ENCODE measurements around the gene C11orf16.
"Not testable (repeated sequence)": the region's sequence is repeated elsewhere in the genome, so short reads cannot be mapped to it uniquely, and the experiment has no call there.

The C11orf16 gene

GRCh38 chr11:8934742-8935488 lies 2.2 kb upstream of the C11orf16 start:
- DNase-seq, result no peak

DNA sequence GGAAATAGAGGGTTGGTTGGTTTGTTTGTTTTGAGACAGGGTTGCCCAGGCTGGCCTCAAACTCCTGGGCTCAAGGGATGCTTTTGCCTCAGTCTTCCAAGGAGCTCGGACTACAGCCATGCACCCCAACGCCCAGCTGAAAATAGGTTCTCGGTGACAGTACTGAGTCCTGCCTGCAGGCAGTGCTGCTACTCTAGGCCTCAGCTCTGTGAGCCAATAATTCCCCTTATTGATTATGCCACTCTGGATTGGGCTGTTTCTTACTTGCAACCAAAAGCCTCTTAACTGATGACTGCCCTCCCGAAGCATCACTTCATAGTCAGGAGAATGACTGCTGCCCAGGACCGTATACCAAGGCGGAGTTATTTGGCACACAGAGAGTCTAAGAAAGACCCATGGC lies 1.2 kb upstream of the C11orf16 start:
- DNase-seq, result no peak

- no peak for DNase-seq
Measured at GRCh38 chr11:8930456-8931175, 2.1 kb downstream of the C11orf16 start.

DNA sequence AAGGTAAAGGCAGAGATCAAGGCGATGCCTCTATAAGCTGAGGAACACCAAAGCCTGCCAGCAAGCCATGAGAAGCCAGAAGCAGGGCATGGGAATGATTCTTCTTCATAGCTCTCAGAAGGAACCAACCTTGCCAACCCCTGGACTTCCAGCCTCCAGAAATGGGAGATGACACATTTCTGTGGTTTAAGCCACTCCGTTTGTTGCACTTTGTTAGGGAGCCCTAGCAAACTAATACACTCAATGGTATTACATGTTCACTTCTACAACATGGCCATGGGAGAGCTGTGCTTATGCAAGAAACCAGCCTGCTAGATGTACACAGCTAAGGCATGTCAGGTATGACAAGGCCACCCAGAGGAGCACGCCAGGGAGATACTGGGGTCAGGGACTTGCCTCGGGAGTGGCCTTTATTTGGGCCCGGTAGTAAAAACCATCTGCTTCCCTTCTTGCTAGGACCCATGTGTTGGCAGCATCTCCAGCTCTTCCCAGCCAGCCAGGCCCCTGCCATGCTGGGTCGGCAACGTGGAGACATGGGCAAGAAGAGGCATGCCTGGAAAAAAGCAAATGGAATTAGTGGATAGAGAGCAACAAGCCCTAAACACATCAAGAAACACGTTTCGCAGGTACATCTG lies 3.6 kb downstream of the C11orf16 start:
- no peak for DNase-seq

DNA sequence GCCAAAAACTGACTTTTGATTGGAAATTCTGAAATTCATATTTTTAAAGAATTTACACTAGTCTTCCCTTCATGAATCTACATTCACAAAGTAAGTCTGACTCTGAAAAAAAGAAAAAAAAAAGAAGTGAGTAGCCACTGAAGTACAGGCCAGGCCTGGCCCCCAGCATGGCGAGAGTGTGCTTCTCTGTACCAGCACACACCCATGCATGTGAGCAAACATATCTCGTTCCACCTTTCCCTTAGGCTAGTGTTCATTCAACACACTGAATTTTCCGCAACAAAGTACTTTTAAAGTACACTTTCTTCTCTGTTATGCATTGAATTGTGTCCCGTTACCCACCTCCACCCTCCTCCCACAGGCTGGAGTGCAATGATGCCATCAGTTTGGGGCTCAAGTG lies 4.5 kb downstream of the C11orf16 start:
- DNase-seq, result no peak

GRCh38 chr11:8927233-8927632 lies 5.5 kb downstream of the C11orf16 start:
- DNase-seq, result no peak

DNA sequence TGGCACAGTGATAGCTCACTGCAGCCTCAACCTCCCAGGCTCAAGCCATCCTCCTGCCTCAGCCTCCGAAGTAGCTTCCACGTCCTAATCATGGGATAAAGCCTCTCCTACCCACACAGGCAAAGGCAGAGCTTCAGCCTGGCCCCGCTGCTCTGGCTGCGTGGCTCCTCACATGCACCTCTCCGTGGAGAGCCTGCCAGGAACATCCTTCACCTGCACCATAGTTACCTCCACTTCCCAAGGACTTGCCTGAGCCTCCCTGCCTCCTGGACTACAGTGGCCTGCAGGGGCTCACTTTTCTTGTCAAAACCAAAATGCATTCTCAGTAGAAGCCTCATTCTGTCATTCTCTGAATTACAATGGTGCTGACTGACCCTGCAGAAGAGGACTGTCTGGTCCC lies 6.5 kb downstream of the C11orf16 start:
- DNase-seq, result no peak

GRCh38 chr11:8925711-8926110 lies 7.0 kb downstream of the C11orf16 start:
- DNase-seq, result no peak

GRCh38 chr11:8922691-8923090 lies 10.1 kb downstream of the C11orf16 start:
- no peak for DNase-seq

DNA sequence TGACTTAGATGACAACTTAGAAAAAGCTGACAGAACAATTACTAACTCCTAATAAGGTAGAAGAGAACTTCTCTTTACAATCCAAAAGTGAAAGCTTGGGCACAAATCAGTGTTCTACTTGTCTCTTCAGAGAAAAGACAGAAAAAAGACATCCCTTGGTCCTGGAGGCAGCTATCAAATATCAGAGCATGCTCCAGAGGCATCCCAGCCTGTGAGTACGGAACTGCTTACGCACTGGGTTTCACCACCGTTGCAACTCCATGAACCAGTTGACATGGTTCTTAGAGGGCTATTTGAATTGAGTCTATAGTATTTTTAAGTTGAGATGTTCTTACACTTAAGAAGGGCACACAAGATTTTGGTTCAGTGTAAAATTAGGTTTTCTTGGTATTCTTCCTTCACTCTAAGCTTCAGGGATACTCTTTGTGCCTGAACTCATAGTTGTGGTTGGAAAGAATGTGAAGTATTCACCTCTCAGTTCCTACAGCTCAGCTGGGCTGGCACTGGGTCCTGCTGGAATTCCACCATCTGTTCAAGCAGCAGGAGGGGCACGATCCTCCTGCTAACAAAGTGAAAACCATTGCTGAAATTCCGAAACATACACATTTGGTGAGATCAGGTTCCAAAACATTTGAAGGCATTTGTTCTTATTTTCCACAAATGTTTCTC lies 15.5 kb downstream of the C11orf16 start:
- no peak for DNase-seq

DNA sequence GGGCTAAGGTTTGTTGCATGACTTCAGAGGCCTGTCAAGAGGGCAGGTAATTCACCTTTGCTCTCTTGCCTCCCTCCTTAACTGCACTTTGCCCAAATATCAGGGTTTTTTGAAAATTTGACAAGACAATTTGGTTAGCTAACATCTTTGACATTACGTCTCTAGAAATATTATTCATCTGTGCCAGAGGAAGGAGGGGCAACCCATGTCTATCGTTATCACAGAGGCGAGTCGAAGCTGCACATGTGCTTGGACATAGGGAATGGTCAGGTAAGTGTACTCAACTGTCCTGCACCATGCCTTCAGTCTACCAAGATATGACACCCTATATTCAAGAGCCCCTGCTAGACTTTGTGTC lies 18.1 kb downstream of the C11orf16 start:
- no peak for DNase-seq

- DNase-seq, result peak; percentile 48
Measured at GRCh38 chr11:8913961-8914660, 18.6 kb downstream of the C11orf16 start.

- peak; percentile 82 for DNase-seq
Measured at GRCh38 chr11:8911029-8911823, 21.5 kb downstream of the C11orf16 start, which contains the start of gene AKIP1. AKIP1 (plus strand) TSS chr11:8911189; CDS start chr11:8911450, 261 bp downstream.

DNA sequence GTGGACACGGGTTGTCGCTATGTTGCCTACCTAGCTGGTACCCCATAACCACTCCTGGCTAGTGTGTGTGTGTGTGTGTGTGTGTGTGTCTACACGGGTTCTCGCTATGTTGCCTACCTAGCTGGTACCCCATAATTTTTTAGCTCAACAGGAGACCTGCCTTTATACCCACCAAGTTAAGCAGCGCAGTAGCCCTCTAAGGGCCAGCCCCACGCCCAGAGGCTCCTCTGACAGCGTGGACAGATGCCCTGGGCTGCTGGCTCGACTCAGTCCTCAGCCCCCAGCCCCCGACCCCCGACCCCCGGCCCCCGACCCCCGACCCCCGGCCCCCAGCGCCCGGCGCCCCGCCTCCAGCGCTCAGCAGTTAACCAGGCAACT lies 22.1 kb downstream of the C11orf16 start:
- no peak for DNase-seq

GRCh38 chr11:8908099-8908498 lies 24.6 kb downstream of the C11orf16 start:
- DNase-seq, result no peak

- no peak for DNase-seq
Measured at GRCh38 chr11:8907116-8907515, 25.6 kb downstream of the C11orf16 start.

GRCh38 chr11:8905528-8906165 lies 27.1 kb downstream of the C11orf16 start:
- DNase-seq, result no peak

GRCh38 chr11:8899119-8899753 lies 33.5 kb downstream of the C11orf16 start:
- DNase-seq, result no peak

- not testable (repeated sequence) for DNase-seq
Measured at GRCh38 chr11:8891185-8891584, 41.6 kb downstream of the C11orf16 start.

DNA sequence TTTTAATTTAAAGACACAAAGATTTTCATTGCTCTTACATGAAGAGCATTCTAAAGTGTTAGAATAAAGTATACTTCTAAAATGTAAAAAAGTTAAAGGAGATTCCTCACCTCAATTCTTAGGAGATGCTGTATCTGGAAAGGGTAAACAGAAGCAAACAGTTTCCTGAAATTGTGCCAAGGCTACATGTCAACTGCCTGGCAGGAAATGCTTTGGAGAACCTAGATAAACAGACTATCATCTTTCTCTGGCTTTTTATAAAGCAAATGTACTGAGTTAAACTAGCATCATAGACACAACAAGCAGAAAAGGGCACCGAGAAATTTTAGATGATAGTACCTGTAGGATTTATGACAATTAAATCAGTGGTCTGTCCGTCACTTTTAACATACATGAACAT lies 46.4 kb downstream of the C11orf16 start:
- DNase-seq, result no peak

GRCh38 chr11:8881585-8881984 lies 51.2 kb downstream of the C11orf16 start:
- not testable (repeated sequence) for DNase-seq
